ENCODE results near the gene CEACAM4. TPM values are rescaled to one million over a fixed set of nuclear protein-coding genes. Genes with fewer than 3 reads are reported as not detected.
A peak's percentile ranks its signal among the peaks of the same experiment; 100 is the strongest.
"Not testable (repeated sequence)": the region's sequence is repeated elsewhere in the genome, so short reads cannot be mapped to it uniquely, and the experiment has no call there.

CEACAM4 gene
- total RNA-seq, result 2.4 TPM

DNA sequence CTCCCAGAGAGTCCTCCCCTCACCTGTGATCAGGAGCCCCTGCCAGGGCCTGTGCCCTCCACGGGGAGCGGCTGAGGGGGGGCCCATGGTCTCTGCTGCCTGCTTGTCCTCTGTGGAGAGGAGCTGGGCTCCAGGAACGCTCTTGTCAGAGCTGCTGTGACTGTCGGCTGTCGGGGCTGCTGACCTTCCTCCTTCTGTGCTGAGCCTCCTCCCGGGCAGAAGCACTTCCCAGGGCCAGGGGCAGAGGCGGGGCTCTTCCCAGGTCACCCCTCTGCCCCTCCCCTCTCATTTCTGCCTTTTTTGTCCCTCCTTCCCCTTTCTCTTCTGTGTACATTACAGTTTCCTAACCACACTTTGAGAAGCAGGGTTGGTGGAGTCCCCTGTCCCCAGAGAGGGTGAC lies at the start of gene CEACAM4:
Gene CEACAM4, minus strand, starts transcription at position 198 of the 400 bp plus-strand sequence. Its CDS starts 111 bp downstream, at position 87.
- no peak for DNase-seq (ENCODE audit: low spot score)

DNA sequence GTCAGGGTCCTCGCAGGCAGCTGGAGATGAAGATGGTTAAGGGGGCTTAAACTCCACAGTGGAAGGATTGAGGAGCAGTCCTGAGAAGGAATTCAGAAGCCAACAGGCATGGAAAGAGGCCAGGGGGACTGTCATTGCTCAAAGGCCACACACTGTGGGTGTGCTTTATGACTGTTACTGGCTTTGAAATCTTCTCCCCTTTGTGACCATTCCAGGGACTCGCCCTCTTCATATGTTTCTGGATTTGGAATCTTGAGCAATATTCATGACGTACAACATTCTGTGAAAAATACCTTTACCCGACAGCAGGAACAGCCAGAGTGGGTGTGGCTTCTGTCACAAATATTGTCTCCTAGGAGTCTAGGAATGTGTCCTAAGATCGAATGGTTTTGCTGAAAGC lies 44.6 kb upstream of the CEACAM4 start:
- DNase-seq (ENCODE audit: low spot score), result no peak

DNA sequence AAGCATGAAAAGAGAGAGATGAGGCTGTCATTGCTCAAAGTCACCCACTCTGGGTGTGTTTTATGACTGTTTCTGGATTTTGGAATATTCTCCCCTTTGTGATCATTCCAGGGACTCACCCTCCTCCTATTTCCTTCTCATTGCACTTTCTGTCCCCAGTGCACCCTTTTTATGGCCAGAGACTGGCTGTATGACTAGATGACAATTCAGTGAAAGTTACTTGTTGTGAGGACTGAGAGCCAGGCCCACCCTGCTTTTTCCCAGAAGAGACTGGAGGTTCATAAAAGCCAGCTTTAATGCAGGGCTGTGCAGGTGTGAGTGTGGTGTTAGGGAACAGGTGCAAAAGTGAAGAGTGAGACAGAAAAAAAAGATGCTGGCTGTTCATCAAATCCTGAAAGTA lies 43.9 kb upstream of the CEACAM4 start:
- DNase-seq (ENCODE audit: low spot score), result no peak

DNA sequence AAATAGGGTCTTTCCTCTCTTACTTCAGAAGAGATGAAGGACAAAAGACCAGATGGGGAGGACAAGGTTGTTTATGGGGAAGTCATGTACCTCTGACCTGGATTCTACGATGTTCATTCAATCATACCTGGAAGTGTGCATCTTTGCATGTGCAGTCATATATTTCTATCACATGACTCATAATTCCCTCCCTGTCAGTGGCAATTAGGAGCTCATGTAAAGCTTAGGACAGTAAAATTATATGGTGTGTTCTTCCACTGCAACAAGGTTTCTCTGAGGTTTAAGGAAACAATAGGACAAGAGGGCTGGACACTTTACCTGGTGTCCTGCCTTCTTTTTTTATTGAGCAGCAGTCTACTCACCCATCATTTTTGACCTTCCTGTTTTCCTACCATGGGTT lies 41.4 kb upstream of the CEACAM4 start:
- DNase-seq (ENCODE audit: low spot score), result no peak

DNA sequence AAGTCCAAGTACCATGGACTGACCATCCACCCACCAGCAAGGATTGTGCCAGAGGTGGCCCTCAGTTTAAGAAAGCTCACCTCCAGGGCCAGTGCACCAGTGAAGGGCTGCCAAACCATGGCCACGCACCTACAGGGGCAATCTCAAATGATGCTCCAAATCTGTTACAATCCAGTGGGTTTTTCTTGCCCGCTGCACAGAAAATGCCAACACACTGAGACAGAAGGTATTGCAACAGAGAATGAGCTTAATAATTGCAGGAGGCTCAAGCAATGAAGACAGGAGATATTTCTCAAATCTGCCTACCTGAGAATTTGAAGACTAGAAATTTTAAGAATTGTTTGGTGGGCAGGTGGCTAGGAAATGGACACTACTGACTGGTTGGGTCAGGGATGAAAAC lies 39.2 kb upstream of the CEACAM4 start:
- no peak for DNase-seq (ENCODE audit: low spot score)

DNA sequence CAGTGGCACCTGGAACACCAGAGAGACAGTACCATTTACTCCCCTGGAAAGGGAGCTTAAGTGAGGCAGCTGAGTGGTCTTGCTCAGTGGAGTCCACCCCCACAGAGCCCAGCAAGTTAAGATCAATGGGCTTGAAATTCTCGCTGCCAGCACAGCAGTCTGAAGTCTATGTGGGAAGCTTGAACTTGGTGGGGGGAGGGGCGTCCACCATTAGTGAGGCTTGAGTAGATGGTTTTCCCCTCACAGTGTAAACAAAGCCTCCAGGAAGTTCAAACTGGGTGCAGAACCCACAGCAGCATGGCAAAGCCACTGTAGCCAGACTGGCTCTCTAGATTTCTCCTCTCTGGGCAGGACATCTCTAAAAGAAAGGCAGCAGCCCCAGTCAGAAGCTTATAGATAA lies 30.3 kb upstream of the CEACAM4 start:
- DNase-seq (ENCODE audit: low spot score), result no peak

DNA sequence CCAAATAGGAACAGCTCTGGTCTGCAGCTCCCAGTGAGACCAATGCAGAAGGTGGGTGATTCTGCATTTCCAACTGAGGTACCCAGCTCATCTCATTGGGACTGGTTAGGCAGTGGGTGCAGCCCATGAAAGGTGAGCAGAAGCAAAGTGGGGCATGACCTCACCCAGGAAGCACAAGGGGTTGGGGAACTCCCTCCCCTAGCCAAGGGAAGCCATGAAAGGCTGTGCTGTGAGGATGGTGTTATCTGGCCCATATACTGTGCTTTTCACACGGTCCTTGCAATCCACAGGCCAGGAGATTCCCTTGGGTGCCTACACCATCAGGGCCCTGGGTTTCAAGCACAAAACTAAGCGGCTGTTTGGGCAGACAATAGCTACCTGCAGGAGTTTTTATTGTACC lies 29.9 kb upstream of the CEACAM4 start:
- DNase-seq (ENCODE audit: low spot score), result not testable (repeated sequence)

DNA sequence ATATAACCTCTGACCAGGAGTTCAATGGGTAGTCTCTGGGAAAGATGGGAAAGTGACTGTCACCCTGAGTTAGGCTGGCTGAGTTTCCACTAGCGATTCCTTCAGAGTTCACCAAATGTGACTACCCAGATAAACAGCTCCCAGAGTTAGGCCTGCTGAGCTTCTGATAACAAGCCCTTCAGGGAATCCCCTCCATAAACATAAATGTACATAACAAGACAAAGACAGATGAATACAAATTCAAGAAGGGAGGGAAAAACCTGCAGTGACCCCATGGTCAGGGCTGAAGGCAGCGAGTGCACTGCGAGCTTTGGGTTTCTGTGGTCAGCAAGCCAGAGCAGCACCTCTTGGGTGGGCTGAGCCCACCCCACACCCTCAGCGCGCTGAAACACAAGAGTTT lies 25.4 kb upstream of the CEACAM4 start:
- DNase-seq (ENCODE audit: low spot score), result no peak

DNA sequence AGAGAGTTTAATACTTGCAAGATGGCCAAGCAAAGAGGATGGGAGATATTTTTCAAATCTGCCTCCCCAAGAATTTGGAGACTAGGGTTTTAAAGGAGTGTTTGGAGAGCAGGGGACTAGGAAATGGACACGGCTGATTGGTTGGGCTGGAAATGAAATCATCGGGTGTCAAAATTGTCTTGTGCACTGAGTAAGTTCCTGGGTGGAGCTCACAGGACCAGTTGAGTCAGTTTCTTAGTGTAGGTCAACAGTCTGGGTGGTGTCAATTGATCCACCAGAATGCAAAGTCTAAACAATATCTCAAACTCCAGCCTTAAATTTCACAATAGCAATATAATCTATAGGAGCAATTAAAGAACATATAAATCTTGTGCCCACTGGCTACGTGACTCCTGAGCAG lies 23.0 kb upstream of the CEACAM4 start:
- no peak for DNase-seq (ENCODE audit: low spot score)

DNA sequence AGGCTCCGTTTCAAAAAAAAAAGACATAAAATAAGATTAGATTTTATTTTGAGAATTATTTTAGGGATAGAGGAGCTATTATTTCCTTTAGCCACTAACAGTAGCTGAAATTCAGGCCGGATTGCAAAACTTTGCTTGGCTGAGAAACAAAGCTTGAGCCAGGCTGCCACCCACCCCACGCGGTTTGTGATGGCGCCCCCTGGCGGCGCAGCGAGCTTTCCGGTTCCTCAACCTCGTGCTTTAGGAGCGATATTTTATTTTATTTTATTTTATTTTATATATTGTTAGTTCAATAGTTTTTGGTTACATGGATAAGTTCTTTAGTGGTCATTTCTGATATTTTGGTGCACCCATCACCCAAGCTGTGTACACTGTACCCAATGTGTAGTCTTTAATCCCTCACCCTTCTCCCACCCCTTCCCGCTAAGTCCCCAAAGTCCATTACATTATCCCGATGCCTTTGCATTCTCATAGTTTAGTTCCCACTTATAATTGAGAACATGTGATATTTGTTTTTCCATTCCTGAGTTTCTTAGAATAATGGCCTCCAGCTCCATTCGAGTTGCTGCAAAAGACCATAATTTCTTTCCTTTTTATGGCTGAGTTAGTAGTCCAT lies 19.8 kb upstream of the CEACAM4 start:
- no peak for DNase-seq (ENCODE audit: low spot score)

DNA sequence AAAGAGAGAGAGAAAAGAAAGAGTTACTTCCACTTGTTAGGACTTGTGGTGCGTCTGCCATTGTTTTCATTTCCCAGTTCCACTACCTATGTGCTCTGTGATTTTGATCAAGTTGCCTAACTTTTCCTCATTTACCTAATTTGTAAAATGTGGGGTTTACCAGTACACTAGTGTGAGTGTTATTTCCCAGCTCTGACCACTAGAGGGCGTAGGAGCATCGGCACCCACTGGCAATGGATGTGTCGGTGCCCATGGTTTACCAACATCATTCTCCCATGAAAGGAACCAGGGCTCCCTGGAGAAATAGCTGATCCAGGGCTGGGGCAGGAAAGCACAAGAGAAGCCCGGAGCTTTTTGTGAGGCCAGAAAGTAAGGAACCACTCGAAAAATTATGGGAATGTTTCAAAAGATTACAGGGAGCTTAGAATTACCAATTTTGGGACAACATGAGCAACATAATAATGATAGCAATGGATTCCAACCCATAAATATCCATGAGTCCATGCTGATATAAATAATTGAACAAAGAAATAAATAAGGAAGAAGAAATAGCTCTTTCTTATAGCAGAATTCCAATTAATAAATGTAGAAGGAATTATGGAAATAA lies 15.1 kb upstream of the CEACAM4 start:
- DNase-seq (ENCODE audit: low spot score), result peak; percentile 66

DNA sequence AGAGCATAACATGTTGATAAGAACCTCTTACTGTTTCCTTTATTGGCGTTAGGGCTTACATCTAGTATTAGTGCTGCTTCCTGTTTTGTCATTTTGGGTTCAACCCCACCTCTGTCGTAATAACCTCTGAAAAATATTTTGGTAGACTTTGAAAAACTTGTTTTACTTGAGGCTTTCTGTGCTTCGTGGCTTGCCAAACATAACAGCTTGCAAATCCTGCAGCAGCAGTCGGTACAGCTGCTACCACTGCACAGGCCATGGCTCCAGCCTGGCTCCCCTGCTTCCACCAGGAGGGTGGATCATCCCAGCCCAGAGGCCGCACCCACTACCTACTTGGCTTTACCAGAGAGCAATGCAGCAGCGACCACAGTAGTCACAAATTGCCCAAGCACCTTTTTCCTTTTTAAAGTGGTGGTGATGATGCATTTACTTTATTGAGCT lies 11.8 kb upstream of the CEACAM4 start:
- DNase-seq (ENCODE audit: low spot score), result no peak

DNA sequence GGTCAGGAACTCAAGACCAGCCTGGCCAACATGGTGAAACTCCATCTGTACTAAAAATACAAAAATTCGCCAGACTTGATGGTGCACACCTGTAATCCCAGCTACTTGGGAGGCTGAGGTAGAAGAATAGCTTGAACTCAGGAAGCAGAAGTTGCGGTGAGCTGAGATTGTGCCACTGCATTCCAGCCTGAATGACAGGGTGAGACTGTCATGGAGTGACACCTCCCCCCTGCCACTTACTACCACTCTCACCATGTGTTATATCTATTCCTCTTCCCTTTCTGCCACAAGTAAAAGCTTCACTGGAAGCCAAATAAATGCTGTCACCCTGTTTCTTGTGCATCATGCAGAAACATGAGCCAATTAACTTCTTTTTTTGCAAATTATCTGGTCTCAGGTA lies 10.6 kb upstream of the CEACAM4 start:
- DNase-seq (ENCODE audit: low spot score), result no peak

DNA sequence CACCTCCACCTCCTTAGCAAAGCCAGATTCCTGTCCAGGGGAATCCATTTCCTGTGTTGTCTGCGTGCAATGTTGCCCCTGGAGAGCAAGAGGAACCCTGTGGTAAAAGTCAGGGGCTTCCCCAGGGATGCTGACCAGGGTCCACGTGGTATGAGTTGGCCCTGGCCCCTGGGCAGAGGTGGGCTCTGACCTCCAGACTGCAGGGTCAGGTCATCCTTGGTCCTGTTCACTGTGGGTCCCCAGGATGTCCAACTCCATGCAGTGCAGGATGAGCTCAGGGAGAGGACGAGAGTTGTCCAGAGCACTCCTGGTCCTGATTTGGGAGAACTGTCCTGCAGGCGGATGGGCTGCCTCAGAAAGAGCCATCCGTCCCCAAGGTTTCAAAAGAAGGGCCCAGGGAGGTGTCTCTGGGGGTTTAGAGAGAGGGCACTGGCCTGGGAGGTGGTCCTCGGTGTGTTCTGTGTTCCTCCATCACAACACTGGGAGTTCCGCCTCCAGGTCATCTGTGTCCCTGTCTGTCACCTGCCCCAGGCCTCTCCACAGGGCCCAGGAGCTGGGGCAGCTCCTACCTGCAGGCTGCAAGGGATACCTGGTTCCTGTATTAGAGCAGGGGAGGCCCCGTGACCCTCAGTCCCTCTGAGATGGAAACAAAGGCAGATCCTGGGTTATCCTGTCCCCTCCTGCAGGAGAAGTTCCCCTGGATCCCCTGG lies 1.2 kb upstream of the CEACAM4 start:
- DNase-seq (ENCODE audit: low spot score), result no peak

DNA sequence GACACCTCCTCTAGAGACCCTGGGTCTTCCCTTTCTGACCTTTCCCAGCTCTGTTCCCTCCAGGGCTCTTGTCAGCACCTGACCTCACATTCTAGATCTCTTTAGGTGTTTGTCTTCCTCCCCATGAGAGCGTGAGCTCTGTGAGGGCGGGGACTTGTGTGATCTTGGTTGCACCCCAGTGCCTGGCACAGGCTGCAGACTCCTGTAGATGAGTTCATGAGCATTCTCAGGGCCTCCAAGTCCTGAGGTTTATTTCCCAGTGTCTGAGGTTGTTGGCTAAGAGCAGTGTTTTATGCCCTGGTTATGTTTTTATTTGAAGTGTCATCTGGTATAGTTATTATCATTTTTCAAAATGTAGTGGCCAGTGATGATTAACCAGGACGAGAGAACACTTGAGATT lies 596 bp downstream of the CEACAM4 start:
- DNase-seq (ENCODE audit: low spot score), result no peak

DNA sequence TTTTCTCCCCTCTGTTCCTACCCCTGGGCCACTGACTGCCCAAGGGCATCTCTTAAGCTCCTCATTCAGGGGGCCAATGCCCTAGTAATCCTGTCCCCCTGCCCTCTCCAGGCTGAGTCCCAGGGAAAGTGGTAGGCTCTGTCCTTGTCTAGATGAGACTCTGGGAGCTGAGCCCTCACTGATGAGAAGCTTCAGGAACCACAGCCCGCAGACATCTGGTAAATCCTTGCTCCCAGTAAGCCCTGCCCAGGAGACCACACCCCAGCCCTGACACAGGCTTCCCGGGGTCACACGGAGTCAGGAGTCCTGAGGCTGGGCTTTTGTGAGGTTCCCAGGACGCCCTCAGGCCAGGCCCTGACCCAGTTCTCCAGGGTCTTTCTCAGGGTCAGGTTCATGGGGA lies 1.9 kb downstream of the CEACAM4 start:
- DNase-seq (ENCODE audit: low spot score), result no peak

DNA sequence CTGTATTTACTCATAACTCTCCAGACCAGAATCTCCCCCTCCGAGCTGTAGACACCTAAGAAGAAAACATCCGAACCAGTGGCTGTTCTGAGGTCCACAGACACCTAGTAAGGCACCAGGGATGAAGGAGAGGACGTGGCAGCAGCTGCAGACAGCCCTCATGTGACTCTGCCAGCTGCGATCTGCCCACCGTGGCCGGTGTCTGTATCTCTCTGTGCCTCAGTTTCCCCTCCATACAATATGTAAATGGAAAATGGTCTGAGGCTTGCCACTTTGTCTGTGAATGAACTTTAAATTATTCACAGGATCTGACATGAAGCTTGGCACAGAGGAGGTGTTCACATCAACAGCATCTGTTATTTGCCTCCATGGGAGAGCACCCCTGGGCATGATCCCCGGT lies 2.4 kb downstream of the CEACAM4 start:
- DNase-seq (ENCODE audit: low spot score), result no peak

DNA sequence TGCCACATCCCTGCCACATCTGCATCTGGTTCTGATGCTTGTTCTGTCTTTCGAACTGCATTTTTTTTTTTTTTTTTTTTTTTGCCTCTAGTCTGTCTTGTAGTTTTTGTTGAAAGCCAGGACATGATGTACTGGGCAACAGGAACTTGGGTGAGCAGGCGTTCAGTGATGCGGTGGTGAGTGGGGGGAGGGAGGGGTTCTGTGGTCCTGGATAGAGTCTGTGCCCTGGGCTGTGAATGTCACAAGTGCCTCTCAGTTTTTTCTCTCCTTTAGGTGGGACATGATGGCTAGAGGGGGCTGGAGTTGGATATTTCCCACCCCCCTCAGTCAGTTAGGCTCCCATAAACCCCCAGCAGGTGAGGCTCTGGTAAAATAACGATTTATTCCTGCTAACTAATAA lies 3.5 kb downstream of the CEACAM4 start:
- DNase-seq (ENCODE audit: low spot score), result no peak

DNA sequence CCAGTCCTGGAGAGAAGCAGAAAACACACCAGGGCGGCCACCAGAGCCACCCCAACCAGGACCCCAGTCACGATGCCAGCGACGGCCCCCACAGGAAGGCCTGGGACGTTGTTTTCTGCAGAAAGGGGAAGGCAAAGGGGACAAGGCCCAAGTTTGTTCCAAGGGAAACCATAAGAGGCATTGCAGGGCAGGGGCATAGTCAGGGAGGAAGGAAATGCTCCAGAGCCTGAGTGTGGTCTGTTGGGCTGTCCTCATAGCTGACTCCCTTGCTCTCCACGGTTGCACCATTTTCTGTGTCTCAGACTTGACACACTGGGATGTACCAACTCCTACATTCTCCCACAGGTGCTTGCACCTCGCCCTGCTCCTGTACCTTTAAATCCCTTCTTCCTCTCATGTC lies 5.2 kb downstream of the CEACAM4 start:
- no peak for DNase-seq (ENCODE audit: low spot score)

DNA sequence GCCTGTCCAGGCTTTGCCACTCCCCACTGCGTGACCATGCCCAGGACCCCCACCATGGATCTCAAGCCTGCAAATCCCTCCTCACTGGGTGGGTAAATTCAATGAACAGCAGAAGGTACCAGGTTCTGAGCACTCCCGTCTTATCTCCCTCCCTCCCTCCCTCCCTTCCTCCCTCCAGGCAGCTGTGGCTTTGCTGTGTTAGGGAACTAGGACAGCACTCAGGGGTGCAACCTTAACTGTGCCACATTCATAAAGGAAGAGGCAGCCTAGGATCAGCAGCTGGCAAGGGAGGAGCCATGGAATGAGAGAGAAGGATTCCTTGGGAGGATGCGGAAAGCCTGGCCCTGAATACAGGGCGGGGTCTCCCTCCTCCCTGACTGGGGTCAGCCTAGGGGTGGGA lies 5.6 kb downstream of the CEACAM4 start:
- DNase-seq (ENCODE audit: low spot score), result no peak

DNA sequence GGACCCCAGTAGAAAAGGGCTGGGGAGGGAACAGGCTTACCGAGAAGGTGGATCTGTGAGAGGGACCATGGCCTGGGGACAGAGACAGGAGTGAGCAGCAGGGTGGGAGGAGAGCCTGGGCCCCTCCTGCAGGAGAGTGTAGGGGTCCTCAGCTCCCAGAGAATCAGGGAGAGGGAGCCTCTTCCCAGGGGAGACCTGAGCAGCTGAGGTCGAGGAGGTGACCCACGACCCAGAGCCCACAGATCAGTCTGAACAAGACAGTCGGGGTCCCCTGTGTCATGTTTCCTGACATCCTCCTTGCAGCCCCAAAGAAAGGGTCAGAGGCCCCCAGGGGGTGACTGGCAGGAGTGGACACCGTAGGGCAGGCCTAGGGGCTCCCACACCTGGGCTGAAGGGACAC lies 6.7 kb downstream of the CEACAM4 start:
- no peak for DNase-seq (ENCODE audit: low spot score)

DNA sequence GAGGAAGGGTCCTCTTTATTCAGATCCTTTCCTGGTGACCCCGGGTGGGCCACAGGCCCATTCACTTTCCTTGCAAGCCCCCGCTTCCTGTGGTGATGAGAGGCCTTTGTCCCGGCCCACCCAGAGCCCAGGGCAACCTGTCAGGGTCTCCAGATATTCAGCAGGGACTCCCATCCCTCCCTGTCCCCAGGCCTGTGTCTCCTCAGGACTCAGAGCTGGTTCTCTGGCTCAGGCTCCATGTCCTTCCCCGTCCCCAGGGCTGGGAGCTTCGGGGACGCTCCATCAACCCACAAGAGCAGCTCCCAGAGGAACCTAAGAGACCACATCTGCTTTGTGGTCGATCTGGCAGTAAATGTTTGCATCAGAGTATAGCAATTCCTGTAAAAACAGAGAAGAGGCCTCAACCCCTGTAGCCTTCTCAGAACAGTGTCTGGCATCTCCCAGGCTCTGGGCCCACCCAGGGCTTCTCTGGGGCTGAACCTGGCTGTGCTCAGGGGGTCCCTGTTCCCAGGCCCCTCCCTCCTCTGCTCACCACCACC lies 7.8 kb downstream of the CEACAM4 start:
- DNase-seq (ENCODE audit: low spot score), result no peak

Measured in ureter (tissue), 1 donor.